Adrenal gland (tissue), 12 donors: ENCODE results near the gene ADAM19. TPM values are rescaled to one million over a fixed set of nuclear protein-coding genes. Genes with fewer than 3 reads are reported as not detected.

Experiments
- DNase-seq, 7 donors: peaks; one replicate each; pipeline ENCODE4 v3.0.0-alpha.2; 2019 to 2020
- H3K27ac ChIP-seq, 5 donors: fragments of 200-600 bp; sonication (generic) in 4 of 5; 1 replicate in 3 of 5; 2 replicates in 2 of 5; pipeline versions ENCODE4 v1.5.1 to v1.8.0; 2016 to 2020; ENCODE audit warnings: mild to moderate bottlenecking in 1 of 5
- H3K27me3 ChIP-seq: fragments of 200-600 bp; 2 replicates; pipeline ENCODE4 v1.8.0; 2021
- H3K36me3 ChIP-seq, 2 donors: fragments of 200-600 bp; replicated peaks in 1 of 2; 1 replicate in 1 of 2; 2 replicates in 1 of 2; pipeline versions ENCODE4 v1.5.1 to v1.8.0; 2018 to 2022
- H3K4me1 ChIP-seq, 2 donors: fragments of 200-600 bp; replicated peaks in 1 of 2; 1 replicate in 1 of 2; 2 replicates in 1 of 2; pipeline versions ENCODE4 v1.5.1 to v1.8.0; 2018 to 2021
- H3K4me3 ChIP-seq, 4 donors: fragments of 200-600 bp; sonication (generic) in 3 of 4; one replicate each; pipeline ENCODE4 v1.5.1; 2016 to 2018
- H3K9me3 ChIP-seq, 3 donors: fragments of 200-600 bp; sonication (generic) in 1 of 3; replicated peaks in 1 of 3; 1 replicate in 2 of 3; 2 replicates in 1 of 3; pipeline versions ENCODE4 v1.5.1 to v1.8.0; 2016 to 2021
- POLR2A ChIP-seq, 2 donors: fragments of 450-650 bp; IDR thresholded peaks; one replicate each; pipeline ENCODE4 v1.6.1; 2017; ENCODE audit warnings: antibody characterized with exemption in 2 of 2, mild to moderate bottlenecking in 2 of 2, moderate library complexity in 1 of 2
- WGBS, 4 donors: extraction: QIAGEN DNeasy Blood & Tissue Kit in 2 of 4; methylation state at CpG; one replicate each; pipeline versions ENCODE4 v1.1.5 to v1.1.7; 2013 to 2017; 5-methylcytosine and 5-hydroxymethylcytosine counted together
- intact Hi-C, 2 donors: fragments of 100-400 bp; cut with DNase I; formaldehyde crosslinking; loops; one replicate each; pipeline versions ENCODE4 v1.14.1 to v1.15.0; 2022 to 2023
- polyA plus RNA-seq, 3 donors: library from polyadenylated mRNA; stranded (reverse); fragments of 200-250 nt in 2 of 3; fragments of 350-450 nt in 1 of 3; fragmentation: Illumina TruSeq in 1 of 3; extraction: RNeasy Lipid Tissue Mini Kit (QIAGEN cat#74804) in 1 of 3; gene quantifications; one replicate each; pipeline ENCODE4 v1.2.3, GENCODE V29; 2013 to 2014
- total RNA-seq, 9 donors: library from RNA; depleted of rRNA in 4 of 9; stranded (reverse); fragments of >200 nt in 4 of 9; fragments of 120-200 nt in 1 of 9; fragmentation: NEBNext Ultra II Directional in 1 of 9; extraction: Animal tissue kit (Norgen Biotek cat#: 25700) in 1 of 9; gene quantifications; one replicate each; pipeline versions ENCODE4 v1.1.0 to v1.2.4, GENCODE V29; 2013 to 2023
- TF ChIP-seq, protein P1 (sequence below), 6 experiments: fragments of 450-650 bp in 4 of 6; fragments of 200-600 bp in 2 of 6; sonication (generic) in 1 of 6; IDR thresholded peaks; 1 replicate in 5 of 6; 2 replicates in 1 of 6; pipeline versions ENCODE4 v1.5.1 to v1.8.0; 2016 to 2021; ENCODE audit warnings: antibody characterized with exemption in 6 of 6, mild to moderate bottlenecking in 2 of 6, moderate library complexity in 1 of 6
- donor health status: healthy with polysubstance abuse.
- donor health status: Bipolar disorder and iron deficiency.
- donor health status: DM: yes; HTN: yes; CAD: no.
- donor health status: DM: no; HTN: no; CAD: no.
- donor health status: DM: no; HTN: no; CAD: no.
- donor health status: DM: yes; HTN: yes; CAD: no.

ADAM19 gene
- total and polyA plus RNA-seq, 12 donors: 2.2 to 15.1 (median 4.7) TPM

DNA sequence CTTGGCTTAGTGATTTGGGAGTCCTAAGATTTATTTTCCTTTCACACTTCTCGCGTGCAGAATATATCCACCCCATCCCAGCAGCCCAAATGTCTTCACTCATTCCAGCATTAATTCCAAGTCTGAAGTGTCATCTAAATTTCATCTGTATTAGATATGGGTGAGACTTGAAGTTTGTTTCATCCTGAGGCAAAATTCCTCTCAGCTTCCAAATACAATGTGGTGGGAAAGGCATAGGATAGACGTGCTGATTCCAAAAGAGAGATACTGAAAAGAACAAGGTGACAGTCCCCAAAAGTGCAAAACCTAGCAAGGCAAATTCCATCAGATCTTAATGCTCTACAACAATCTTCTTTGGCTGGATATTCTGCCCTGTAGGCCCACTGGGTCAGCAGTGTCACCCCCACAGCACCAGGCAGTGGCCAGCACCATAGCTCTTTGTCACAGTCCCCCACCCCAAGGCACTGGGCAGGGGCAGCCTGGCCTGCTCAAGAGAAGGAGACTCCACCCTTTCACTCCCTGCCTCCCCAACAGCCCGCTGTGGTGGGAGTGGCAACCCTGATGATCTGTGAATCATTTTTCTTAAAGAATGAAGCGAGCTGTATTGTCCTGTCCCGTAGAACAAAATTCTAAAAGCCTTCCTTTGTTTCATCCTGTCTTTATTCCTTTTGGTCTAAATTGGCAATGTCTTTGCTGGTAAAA is 2.7 kb upstream of the ADAM19 start:
- no peaks in the 10 kb centered on the region for H3K36me3 ChIP-seq
- no peak for DNase-seq
- H3K27ac ChIP-seq: no peak overlapping the region
- no peak overlapping the region for H3K4me3 ChIP-seq
- intact Hi-C loops: no loop called here
- no peaks in the 10 kb centered on the region for H3K9me3 ChIP-seq
- peaks cover 10 to 13% of the 10 kb centered on the region in 2 donors for H3K4me1 ChIP-seq
- WGBS, 4 donors: 89 to 94% (median 92%) methylated on average over 6 of the region's 6 CpGs
- TF ChIP-seq, protein P1, sequence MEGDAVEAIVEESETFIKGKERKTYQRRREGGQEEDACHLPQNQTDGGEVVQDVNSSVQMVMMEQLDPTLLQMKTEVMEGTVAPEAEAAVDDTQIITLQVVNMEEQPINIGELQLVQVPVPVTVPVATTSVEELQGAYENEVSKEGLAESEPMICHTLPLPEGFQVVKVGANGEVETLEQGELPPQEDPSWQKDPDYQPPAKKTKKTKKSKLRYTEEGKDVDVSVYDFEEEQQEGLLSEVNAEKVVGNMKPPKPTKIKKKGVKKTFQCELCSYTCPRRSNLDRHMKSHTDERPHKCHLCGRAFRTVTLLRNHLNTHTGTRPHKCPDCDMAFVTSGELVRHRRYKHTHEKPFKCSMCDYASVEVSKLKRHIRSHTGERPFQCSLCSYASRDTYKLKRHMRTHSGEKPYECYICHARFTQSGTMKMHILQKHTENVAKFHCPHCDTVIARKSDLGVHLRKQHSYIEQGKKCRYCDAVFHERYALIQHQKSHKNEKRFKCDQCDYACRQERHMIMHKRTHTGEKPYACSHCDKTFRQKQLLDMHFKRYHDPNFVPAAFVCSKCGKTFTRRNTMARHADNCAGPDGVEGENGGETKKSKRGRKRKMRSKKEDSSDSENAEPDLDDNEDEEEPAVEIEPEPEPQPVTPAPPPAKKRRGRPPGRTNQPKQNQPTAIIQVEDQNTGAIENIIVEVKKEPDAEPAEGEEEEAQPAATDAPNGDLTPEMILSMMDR (IDR thresholded peaks at IDR 0.05): no peak
- TF ChIP-seq POLR2A (IDR thresholded peaks at IDR 0.05): no peak
- no peaks in the 10 kb centered on the region for H3K27me3 ChIP-seq

DNA sequence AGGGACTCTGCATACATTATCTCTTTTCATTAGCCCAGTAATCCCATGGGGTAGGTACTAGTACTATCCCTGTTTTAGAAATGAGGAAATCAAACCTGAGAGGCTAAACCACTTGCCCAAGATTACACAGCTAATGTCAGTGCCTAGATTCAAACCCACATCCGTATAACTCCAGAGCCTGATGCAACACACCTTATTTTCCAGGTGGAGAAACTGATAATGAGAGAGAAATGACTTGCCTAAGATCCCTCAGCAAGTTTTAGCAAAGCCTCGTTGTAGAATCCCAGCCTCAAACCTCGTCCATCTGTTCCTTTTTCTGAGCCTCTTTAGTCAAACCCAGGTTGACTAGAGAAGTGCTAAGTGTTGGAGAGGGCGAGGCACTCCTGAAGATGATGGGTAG is 1.1 kb upstream of the ADAM19 start:
- H3K9me3 ChIP-seq: no peaks in the 10 kb centered on the region
- H3K27ac ChIP-seq: no peak overlapping the region
- no peaks in the 10 kb centered on the region for H3K27me3 ChIP-seq
- no peaks in the 10 kb centered on the region for H3K36me3 ChIP-seq
- H3K4me1 ChIP-seq: peaks cover 10 to 13% of the 10 kb centered on the region in 2 donors
- WGBS, 4 donors: 79 to 85% (median 82%) methylated on average over 4 of the region's 4 CpGs
- no peak for TF ChIP-seq POLR2A (IDR thresholded peaks at IDR 0.05)
- TF ChIP-seq, protein P1 (IDR thresholded peaks at IDR 0.05): no peak
- no peak overlapping the region for H3K4me3 ChIP-seq
- intact Hi-C loops: no loop called here
- DNase-seq: no peak

DNA sequence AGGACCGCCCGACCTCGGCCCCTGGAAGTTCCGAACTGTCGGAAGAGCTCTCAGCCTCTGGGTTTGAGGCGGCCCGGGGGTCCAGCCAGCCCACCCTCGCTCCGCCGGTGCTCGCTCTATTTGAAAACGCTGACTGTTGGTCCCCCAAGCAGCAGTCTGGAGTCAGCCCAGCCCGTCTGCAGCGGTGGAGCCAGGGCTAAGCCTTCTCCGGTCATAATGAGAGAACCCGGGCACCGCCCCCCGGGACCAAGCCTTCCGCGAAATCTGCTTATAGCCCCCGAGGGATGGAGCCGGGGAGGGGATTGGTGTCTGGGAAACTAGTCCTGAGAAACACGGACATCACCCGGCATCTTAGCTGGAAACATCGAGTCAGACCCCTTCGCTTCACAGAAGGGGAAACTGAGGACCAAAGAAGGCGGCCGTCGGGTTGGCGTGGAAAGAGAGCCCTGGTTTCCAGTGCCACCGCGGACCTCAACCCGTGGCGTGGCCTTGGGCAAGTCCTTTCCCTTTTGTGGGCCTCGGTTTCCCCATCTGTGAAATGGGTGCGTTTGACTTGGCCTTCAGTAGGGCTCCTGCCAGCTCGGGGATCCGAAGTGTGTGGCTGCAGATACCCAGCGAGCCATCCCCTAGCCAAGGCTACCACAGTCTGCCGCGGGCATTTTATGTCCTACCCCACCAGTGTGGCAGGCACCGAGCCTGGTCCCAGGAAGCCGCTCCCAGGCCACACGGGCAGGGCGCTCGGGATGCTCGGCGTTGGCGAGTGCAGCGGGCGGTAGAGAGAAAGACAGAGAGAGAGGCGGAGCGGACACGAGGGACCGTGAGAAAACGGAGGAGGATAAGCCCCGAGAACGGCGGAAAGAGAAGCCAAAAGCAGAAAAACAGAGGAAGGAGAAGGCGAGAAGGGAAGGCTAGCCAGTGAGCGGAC is 857 bp downstream of the ADAM19 start:
- intact Hi-C loops: no loop called here
- 2 to 12% (median 7%) methylated on average over 40 to 61 of the region's 61 CpGs for WGBS, 4 donors
- H3K4me3 ChIP-seq: peak overlapping the region in 3 of 4 donors; percentile 9 to 79 (median 76)
- DNase-seq: peak in 6 of 7 donors; percentile 22 to 38 (median 33)
- H3K36me3 ChIP-seq: no peaks in the 10 kb centered on the region
- no peak for TF ChIP-seq POLR2A (IDR thresholded peaks at IDR 0.05)
- TF ChIP-seq, protein P1 (IDR thresholded peaks at IDR 0.05): no peak
- no peaks in the 10 kb centered on the region for H3K27me3 ChIP-seq
- H3K27ac ChIP-seq: peak overlapping the region in 4 of 5 donors; percentile 8 to 69 (median 51)
- no peaks in the 10 kb centered on the region for H3K9me3 ChIP-seq
- H3K4me1 ChIP-seq: peaks cover 10 to 13% of the 10 kb centered on the region in 2 donors

DNA sequence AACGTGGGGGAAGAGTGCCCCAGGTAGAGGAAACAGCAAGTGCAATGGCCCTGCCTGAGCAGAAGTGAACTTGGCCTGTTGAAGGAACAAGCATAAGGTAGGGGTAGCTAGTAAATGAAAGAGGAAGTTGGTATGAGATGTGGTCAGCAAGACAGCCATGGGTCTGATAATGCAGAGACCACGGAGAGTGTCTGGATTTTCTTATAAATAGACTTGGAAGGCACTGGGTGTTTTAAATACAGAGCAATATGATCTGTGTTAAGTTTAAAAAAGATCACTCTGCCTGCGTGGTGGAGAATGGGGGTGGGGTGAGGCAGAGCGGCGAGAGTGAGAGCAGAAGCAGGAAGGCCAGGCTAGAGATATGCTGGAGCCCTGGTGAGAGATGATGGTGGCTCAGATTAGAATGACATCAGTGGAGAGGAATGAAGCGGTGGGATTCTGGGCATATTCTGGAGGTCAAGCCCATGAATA is 4.2 kb downstream of the ADAM19 start:
- Histone ChIP-seq H3K9me3 (no peaks in the 10 kb centered on the region), H3K4me1 (peaks cover 10 to 13% of the 10 kb centered on the region in 2 donors), H3K36me3 (no peaks in the 10 kb centered on the region), H3K4me3 (no peak overlapping the region), H3K27ac (no peak overlapping the region), H3K27me3 (no peaks in the 10 kb centered on the region)
- no peak for TF ChIP-seq POLR2A (IDR thresholded peaks at IDR 0.05)
- TF ChIP-seq, protein P1 (IDR thresholded peaks at IDR 0.05): no peak
- intact Hi-C loops: no loop called here
- no peak for DNase-seq
- WGBS, 4 donors: 41 to 61% (median 48%) methylated on average over 6 of the region's 6 CpGs
